HG03378 (cell line): Measurements from ENCODE around the gene NEURL4.
"Not testable (repeated sequence)": the region's sequence is repeated elsewhere in the genome, so short reads cannot be mapped to it uniquely, and the experiment has no call there.

ENCODE experiments used
- ATAC-seq: cut with Tn5 transposase; IDR thresholded peaks from one replicate; pipeline ENCODE4 v1.9.1; 2021; ENCODE audit warnings: mild to moderate bottlenecking, moderate library complexity; ENCODE audit not compliant: unreplicated experiment

The NEURL4 gene

GRCh38 chr17:7347630-7348477, 18.7 kb upstream of the NEURL4 start:
- ATAC-seq: no peak

GRCh38 chr17:7346761-7347614, 17.9 kb upstream of the NEURL4 start:
- ATAC-seq: no peak

DNA sequence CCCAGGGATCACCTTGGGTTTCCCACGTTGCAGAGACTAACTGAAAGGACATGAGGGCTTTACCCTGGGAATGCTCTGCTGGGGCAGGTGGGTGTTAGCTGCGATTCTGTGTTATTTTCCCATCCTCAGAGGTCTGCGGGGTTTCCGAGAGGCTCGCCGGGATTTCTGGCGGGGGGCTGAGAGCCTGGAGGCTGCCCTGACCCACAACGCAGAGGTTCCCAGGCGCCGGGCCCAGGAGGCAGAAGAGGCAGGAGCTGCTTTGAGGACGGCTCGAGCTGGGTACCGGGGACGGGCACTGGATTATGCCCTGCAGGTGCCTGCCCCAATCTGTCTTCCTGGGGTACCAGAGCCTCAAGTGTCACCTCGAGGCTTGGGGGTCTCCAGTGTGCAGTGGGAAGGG, 14.1 kb upstream of the NEURL4 start:
- ATAC-seq: no peak

DNA sequence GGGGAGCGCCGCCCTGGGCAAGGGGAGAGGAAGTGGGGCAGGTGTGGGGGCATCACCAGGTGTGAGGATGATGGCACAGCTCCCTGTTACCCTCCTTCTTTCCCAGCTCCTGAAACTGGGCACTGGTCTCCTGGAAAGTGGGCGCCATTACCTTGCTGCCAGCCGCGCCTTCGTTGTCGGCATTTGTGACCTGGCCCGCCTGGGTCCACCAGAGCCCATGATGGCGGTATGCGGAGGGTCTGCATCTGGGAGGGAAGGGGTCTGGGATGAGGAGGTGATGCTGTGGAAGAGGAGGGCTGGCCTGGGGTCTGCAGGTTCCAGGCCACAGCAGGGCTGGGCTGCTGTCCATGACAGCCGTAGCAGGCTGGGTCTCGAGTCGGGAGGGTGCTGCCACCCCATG, 12.7 kb upstream of the NEURL4 start:
- ATAC-seq: no peak

DNA sequence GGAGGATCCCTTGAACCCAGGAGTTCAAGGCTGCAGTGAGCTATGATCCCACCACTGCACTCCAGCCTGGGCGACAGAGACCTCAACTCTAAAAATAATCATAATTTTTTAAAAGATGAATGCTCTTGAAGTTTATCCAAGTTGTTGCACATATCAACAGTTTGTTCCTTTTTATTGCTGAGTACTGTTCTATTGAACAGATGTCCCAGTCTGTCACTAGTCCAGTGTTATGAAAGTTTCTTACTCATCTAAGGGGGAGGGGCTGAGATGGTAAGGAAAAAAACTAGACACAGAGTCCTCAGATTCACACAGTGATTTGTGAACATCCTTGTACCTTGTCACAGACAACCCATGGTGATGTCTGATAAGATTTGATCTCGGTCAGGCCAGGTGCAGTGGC, 11.0 kb upstream of the NEURL4 start:
- ATAC-seq: no peak

GRCh38 chr17:7337600-7337999, 8.5 kb upstream of the NEURL4 start:
- not testable (repeated sequence) for ATAC-seq

- ATAC-seq: no peak
Observed at GRCh38 chr17:7336240-7337175, 7.4 kb upstream of the NEURL4 start, which contains the start of gene ACAP1. TSS of gene ACAP1 (plus strand) at chr17:7336529. CDS start at chr17:7336735, 206 bp downstream.

GRCh38 chr17:7335765-7336164, 6.6 kb upstream of the NEURL4 start:
- not testable (repeated sequence) for ATAC-seq

DNA sequence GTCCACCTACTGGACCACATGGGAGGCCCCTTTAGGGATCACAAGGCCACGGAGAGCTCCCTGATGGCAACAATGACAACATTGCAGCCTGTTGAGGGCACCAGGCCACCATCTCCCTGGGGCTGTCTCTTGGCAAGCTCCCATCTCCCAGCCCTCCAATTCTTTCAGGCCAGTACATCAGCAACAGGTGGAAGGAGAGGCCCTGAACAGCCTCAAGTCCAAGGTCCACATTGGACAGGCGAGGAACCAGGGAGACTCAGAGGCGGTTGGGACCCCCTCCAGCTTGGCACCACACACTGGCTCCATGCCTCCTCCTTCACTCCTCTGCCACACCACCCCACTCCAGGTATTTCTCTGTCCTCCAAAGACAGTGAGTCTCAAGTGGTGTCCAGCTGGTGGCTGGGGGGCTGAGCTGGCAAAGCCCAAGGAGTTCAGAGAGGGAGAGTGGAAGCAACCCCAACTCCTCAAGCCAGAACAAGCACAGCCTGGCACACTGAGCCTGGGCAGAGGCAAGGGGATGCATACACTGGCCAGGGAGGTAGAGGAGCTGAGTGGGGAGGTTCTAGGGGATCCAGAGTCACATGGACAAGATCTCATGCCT, 5.9 kb upstream of the NEURL4 start:
- ATAC-seq: no peak

GRCh38 chr17:7332600-7333069, 3.5 kb upstream of the NEURL4 start:
- ATAC-seq: not testable (repeated sequence)

- ATAC-seq: no peak
Observed at GRCh38 chr17:7332111-7332510, 3.0 kb upstream of the NEURL4 start.

DNA sequence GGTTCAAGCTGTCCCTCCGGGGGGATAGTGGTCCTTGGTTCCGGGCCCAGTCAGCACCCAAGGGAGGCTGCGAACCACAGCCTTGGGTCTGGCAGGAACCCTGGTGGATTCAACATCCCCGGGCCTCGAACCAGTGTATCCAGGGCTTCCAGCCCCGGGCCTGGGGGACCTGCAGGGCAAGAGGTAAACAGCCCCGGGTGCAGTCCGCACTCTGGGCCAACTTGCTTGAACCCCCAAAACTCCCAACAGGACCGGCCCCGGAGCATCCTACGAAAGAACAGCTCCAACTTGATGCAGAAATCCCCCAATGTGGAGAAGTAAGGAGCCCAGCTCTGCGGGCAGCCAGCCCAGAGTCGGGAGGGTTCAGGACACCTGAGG, 1.5 kb upstream of the NEURL4 start:
- no peak for ATAC-seq

DNA sequence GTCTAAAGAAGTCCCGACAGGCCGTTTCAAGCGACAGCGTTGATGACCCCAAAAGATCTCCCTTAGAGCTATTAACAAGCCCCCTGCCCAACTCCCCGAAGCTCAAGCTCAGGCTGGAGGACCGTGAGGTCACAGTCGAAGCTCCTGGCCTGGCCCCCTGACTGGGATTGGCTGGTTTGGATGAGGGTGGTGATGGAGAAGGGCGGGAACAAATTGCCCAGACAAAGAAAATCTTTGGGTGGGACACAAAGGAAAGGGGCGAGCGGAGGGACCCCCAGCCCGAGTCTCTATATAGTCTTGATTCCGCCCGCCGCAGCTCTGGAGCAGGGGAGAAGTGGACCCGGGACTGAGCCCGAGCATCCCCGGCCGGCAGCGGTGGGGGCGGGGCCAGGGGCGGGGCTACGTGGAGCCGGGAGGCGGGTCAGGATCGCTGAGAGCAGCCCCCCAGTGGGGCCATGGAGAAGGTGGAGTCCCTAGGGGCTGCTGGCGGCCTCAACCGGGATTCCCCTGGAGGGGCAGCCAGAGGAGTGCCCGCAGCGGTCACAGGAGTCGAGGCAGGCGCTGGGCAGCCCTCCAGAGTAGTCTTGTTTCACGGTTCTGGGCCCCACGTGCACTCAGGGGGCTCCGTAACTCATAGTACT, 982 bp upstream of the NEURL4 start:
- peak; percentile 27 for ATAC-seq

- peak; percentile 54 for ATAC-seq
Observed at GRCh38 chr17:7329374-7329996, 350 bp upstream of the NEURL4 start.

DNA sequence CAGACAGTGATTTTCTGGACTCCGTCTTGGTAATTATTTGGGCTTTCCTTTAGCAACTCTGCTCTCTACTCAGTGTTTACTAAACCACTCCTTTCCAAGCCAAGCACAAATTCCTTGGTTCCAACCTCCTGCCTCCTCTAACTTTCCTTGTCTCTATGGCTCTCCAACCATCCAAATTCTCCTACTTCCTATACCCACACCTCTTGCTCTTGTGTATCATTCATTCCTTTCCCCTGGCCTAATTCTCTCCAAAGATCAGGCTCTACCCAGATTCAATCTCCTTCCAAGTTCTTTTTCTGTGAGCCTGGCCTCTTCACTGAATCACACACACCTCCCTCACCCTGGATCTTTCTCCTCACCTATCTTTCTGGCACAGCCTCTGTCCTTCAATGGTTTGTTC, 1.1 kb downstream of the NEURL4 start:
- no peak for ATAC-seq

- no peak for ATAC-seq
Observed at GRCh38 chr17:7327501-7327900, 1.6 kb downstream of the NEURL4 start.

- no peak for ATAC-seq
Observed at GRCh38 chr17:7327056-7327455, 2.1 kb downstream of the NEURL4 start.

DNA sequence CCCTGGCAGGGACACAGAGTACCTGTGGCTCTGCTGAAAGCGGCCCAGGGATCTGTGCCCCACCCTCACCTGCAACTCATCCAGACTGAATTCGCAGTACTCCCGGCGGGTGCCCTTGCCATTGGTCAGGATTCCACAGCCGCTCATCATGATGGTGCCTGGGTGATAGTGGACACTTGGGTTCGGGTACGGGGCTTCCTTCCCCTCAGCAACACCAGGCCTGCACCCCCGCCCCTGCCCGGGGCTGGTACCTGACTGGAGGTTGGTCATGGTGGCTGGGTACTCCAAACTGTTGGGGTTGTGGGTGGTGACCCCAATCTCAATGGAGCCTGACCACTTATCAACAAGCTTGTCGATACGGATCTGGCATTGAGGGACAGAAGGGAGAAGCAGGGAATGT, 2.9 kb downstream of the NEURL4 start:
- no peak for ATAC-seq

- ATAC-seq: no peak
Observed at GRCh38 chr17:7325031-7325528, 4.1 kb downstream of the NEURL4 start.
